ENCODE data around the gene DST. TPM values are rescaled to one million over a fixed set of nuclear protein-coding genes. Genes with fewer than 3 reads are reported as not detected.
A peak's percentile ranks its signal among the peaks of the same experiment; 100 is the strongest.

Gene DST
- total RNA-seq, 1 donor from 2014 or later = 442 TPM

- peak; percentile 32 for DNase-seq (ENCODE audit: low read depth)
- H3K9ac ChIP-seq (ENCODE audit: low read length) = no peak overlapping the region
- Mint-ChIP-seq H3K27me3 (ENCODE audit: low read depth, unreplicated experiment) (no peaks in the 10 kb centered on the region), H3K9me3 (ENCODE audit: unreplicated experiment) (no peaks in the 10 kb centered on the region), H3K27ac (ENCODE audit: unreplicated experiment) (no peak overlapping the region), H3K4me3 (ENCODE audit: unreplicated experiment) (no peak overlapping the region), H3K4me1 (ENCODE audit: low read depth, unreplicated experiment) (peaks cover 15% of the 10 kb centered on the region), H3K36me3 (ENCODE audit: low read depth, unreplicated experiment) (peaks cover 8% of the 10 kb centered on the region)
- H3K79me2 ChIP-seq (ENCODE audit: insufficient read depth, low read length) = peaks cover 77% of the 10 kb centered on the region
- peaks cover 25% of the 10 kb centered on the region for H4K20me1 ChIP-seq (ENCODE audit: insufficient read depth, low read length)
- H3K4me3 ChIP-seq (ENCODE audit: insufficient read depth, low read depth, low read length) = no peak overlapping the region
- no peak overlapping the region for H3K4me2 ChIP-seq (ENCODE audit: low read length)
- no peaks in the 10 kb centered on the region for H3K27me3 ChIP-seq (ENCODE audit: insufficient read depth, low read length)
- no peaks in the 10 kb centered on the region for H3K9me3 ChIP-seq (ENCODE audit: insufficient read depth, low read depth, low read length)
- H2AFZ ChIP-seq (ENCODE audit: low read depth, low read length) = no peak overlapping the region
- peaks cover 8% of the 10 kb centered on the region for H3K4me1 ChIP-seq (ENCODE audit: insufficient read depth, low read length)
- FAIRE-seq = no peak
- H3K27ac ChIP-seq (ENCODE audit: low read depth, low read length) = no peak overlapping the region
- TF ChIP-seq EZH2 (IDR thresholded peaks at IDR 0.05; ENCODE audit: insufficient read depth, low read length) = no peak
- no peak for TF ChIP-seq CTCF (IDR thresholded peaks at IDR 0.05; ENCODE audit: insufficient read depth, low read depth, low read length)
- no peaks in the 10 kb centered on the region for H3K36me3 ChIP-seq (ENCODE audit: insufficient read depth, low read length)
Measured at GRCh38 chr6:56671651-56672461, 29.2 kb upstream of the DST start.

GRCh38 chr6:56671160-56671559 lies 28.5 kb upstream of the DST start:
- no peak overlapping the region for H3K27ac ChIP-seq (ENCODE audit: low read depth, low read length)
- DNase-seq (ENCODE audit: low read depth) = no peak
- H3K4me1 ChIP-seq (ENCODE audit: insufficient read depth, low read length) = peaks cover 8% of the 10 kb centered on the region
- H3K4me2 ChIP-seq (ENCODE audit: low read length) = no peak overlapping the region
- no peaks in the 10 kb centered on the region for H3K9me3 ChIP-seq (ENCODE audit: insufficient read depth, low read depth, low read length)
- H4K20me1 ChIP-seq (ENCODE audit: insufficient read depth, low read length) = peaks cover 25% of the 10 kb centered on the region
- H2AFZ ChIP-seq (ENCODE audit: low read depth, low read length) = no peak overlapping the region
- TF ChIP-seq EZH2 (IDR thresholded peaks at IDR 0.05; ENCODE audit: insufficient read depth, low read length) (no peak), CTCF (IDR thresholded peaks at IDR 0.05; ENCODE audit: insufficient read depth, low read depth, low read length) (no peak)
- H3K4me3 ChIP-seq (ENCODE audit: insufficient read depth, low read depth, low read length) = no peak overlapping the region
- H3K27me3 Mint-ChIP-seq (ENCODE audit: low read depth, unreplicated experiment) = no peaks in the 10 kb centered on the region
- H3K27me3 ChIP-seq (ENCODE audit: insufficient read depth, low read length) = no peaks in the 10 kb centered on the region
- peaks cover 16% of the 10 kb centered on the region for H3K4me1 Mint-ChIP-seq (ENCODE audit: low read depth, unreplicated experiment)
- no peak overlapping the region for H3K4me3 Mint-ChIP-seq (ENCODE audit: unreplicated experiment)
- H3K27ac Mint-ChIP-seq (ENCODE audit: unreplicated experiment) = no peak overlapping the region
- H3K36me3 Mint-ChIP-seq (ENCODE audit: low read depth, unreplicated experiment) = peaks cover 6% of the 10 kb centered on the region
- H3K36me3 ChIP-seq (ENCODE audit: insufficient read depth, low read length) = no peaks in the 10 kb centered on the region
- H3K9ac ChIP-seq (ENCODE audit: low read length) = no peak overlapping the region
- FAIRE-seq = no peak
- peaks cover 73% of the 10 kb centered on the region for H3K79me2 ChIP-seq (ENCODE audit: insufficient read depth, low read length)
- H3K9me3 Mint-ChIP-seq (ENCODE audit: unreplicated experiment) = no peaks in the 10 kb centered on the region

GRCh38 chr6:56669041-56669440 lies 26.4 kb upstream of the DST start:
- Histone ChIP-seq H4K20me1 (ENCODE audit: insufficient read depth, low read length) (peaks cover 34% of the 10 kb centered on the region), H2AFZ (ENCODE audit: low read depth, low read length) (no peak overlapping the region), H3K9me3 (ENCODE audit: insufficient read depth, low read depth, low read length) (no peaks in the 10 kb centered on the region), H3K4me1 (ENCODE audit: insufficient read depth, low read length) (peaks cover 8% of the 10 kb centered on the region), H3K36me3 (ENCODE audit: insufficient read depth, low read length) (no peaks in the 10 kb centered on the region), H3K79me2 (ENCODE audit: insufficient read depth, low read length) (peaks cover 66% of the 10 kb centered on the region), H3K9ac (ENCODE audit: low read length) (no peak overlapping the region), H3K27me3 (ENCODE audit: insufficient read depth, low read length) (no peaks in the 10 kb centered on the region), H3K4me2 (ENCODE audit: low read length) (no peak overlapping the region), H3K27ac (ENCODE audit: low read depth, low read length) (no peak overlapping the region), H3K4me3 (ENCODE audit: insufficient read depth, low read depth, low read length) (no peak overlapping the region)
- FAIRE-seq (no peak), DNase-seq (ENCODE audit: low read depth) (no peak)
- H3K36me3 Mint-ChIP-seq (ENCODE audit: low read depth, unreplicated experiment) = peaks cover 4% of the 10 kb centered on the region
- no peaks in the 10 kb centered on the region for H3K27me3 Mint-ChIP-seq (ENCODE audit: low read depth, unreplicated experiment)
- no peak overlapping the region for H3K27ac Mint-ChIP-seq (ENCODE audit: unreplicated experiment)
- no peak overlapping the region for H3K4me3 Mint-ChIP-seq (ENCODE audit: unreplicated experiment)
- H3K9me3 Mint-ChIP-seq (ENCODE audit: unreplicated experiment) = no peaks in the 10 kb centered on the region
- no peak for TF ChIP-seq EZH2 (IDR thresholded peaks at IDR 0.05; ENCODE audit: insufficient read depth, low read length)
- no peak for TF ChIP-seq CTCF (IDR thresholded peaks at IDR 0.05; ENCODE audit: insufficient read depth, low read depth, low read length)
- peaks cover 22% of the 10 kb centered on the region for H3K4me1 Mint-ChIP-seq (ENCODE audit: low read depth, unreplicated experiment)

Data from astrocyte (in vitro differentiated cells and primary cell).